GM23338 (cell line): ENCODE results near the gene ING3.

Experiments
- EZH2 ChIP-seq: fragments of 200-600 bp; sonication (generic); IDR thresholded peaks from one replicate; pipeline ENCODE4 v1.8.0; 2017; ENCODE audit warnings: antibody characterized with exemption, mild to moderate bottlenecking, low read depth; ENCODE audit not compliant: unreplicated experiment
- POLR2AphosphoS5 ChIP-seq: IDR thresholded peaks from 2 replicates; pipeline ENCODE4 v1.6.1; 2016; ENCODE audit warnings: antibody characterized with exemption, low read depth
- TF ChIP-seq, protein P1 (sequence below), 2 experiments: fragments of 200-600 bp in 1 of 2; sonication (generic) in 1 of 2; conservative IDR thresholded peaks; 2 replicates each; pipeline versions ENCODE4 v1.5.1 to v1.6.1; 2016 to 2017; ENCODE audit warnings: antibody characterized with exemption in 2 of 2, low read depth in 2 of 2, mild to moderate bottlenecking in 2 of 2, moderate library complexity in 1 of 2

DNA sequence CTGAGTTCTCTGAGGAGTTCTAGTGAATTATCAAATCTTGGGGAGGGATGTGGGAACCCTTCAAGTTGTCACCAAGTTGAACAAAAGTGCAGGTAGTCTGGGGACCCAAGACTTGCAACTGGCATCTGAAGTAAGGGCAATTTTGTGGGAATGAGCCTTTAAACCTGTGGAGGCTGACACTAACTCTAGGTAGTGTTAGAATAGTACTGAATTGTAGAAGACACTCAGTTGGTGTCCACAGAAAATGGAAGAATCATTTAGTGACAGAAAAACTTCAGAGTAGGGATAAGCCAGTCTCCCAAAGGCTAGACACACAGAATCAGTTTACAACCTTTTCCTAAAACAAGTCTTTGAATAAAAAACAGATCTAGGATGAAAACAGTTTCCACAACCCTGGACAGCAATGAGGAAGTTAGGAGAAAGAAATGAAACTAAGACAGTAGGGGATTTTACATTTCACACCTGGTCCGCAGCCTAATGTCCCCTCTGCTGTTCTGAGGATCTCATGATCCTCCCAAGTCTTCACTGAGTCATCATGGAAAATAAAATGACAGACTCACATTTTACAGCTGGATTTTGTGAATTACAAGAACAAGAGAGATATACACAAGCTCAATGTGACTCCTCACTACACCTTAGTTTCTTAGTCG is 23.0 kb upstream of the ING3 start:
- TF ChIP-seq POLR2AphosphoS5, result no peak
- no peak for TF ChIP-seq EZH2
- TF ChIP-seq, protein P1, sequence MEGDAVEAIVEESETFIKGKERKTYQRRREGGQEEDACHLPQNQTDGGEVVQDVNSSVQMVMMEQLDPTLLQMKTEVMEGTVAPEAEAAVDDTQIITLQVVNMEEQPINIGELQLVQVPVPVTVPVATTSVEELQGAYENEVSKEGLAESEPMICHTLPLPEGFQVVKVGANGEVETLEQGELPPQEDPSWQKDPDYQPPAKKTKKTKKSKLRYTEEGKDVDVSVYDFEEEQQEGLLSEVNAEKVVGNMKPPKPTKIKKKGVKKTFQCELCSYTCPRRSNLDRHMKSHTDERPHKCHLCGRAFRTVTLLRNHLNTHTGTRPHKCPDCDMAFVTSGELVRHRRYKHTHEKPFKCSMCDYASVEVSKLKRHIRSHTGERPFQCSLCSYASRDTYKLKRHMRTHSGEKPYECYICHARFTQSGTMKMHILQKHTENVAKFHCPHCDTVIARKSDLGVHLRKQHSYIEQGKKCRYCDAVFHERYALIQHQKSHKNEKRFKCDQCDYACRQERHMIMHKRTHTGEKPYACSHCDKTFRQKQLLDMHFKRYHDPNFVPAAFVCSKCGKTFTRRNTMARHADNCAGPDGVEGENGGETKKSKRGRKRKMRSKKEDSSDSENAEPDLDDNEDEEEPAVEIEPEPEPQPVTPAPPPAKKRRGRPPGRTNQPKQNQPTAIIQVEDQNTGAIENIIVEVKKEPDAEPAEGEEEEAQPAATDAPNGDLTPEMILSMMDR (conservative IDR thresholded peaks at IDR 0.05; ENCODE audit: low read depth in 2 of 2), result no peak
